H1 (cell line): Measurements from ENCODE around the gene HECTD4. TPM values are rescaled to one million over a fixed set of nuclear protein-coding genes. Genes with fewer than 3 reads are reported as not detected.

ENCODE experiments used
- EGR1 ChIP-seq: IDR thresholded peaks from 2 replicates; pipeline ENCODE4 v1.6.1; 2011; ENCODE audit warnings: low read depth, low read length, borderline replicate concordance
- polyA plus RNA-seq, 7 experiments: library from polyadenylated mRNA; depleted of rRNA in 3 of 7; stranded (reverse) in 5 of 7; unstranded in 2 of 7; fragments of >200 nt in 5 of 7; fragments of 200-250 nt in 2 of 7; gene quantifications; 1 replicate in 5 of 7; 2 replicates in 1 of 7; 4 replicates in 1 of 7; pipeline versions ENCODE4 v1.2.1 to v1.2.3, GENCODE V29; 2011 to 2013; ENCODE audit warnings: missing spikeins in 2 of 7, mixed read lengths in 2 of 7
- total RNA-seq: library from RNA; stranded (reverse); fragmentation: NEBNext Ultra II Directional; extraction: Animal tissue kit (Norgen Biotek cat#: 25700); gene quantifications from 2 replicates; pipeline ENCODE4 v1.2.1, GENCODE V29; 2021

HECTD4 gene
- total and polyA plus RNA-seq, 2 of the 8 experiments (the other 6 are each of a cell fraction or from before 2014, with no cell fraction given), result 6.5 to 33.7 TPM

- TF ChIP-seq EGR1, result no peak
- TF ChIP-seq, all 59 proteins: peak for 0
Measured at GRCh38 chr12:112330706-112331105, 51.5 kb downstream of the HECTD4 start (continued).
